GM19351 (cell line): Measurements from ENCODE around the gene PDIA3.
"Not testable (repeated sequence)": the region's sequence is repeated elsewhere in the genome, so short reads cannot be mapped to it uniquely, and the experiment has no call there.

ENCODE experiments used
- ATAC-seq: cut with Tn5 transposase; IDR thresholded peaks from one replicate; pipeline ENCODE4 v1.9.1; 2021; ENCODE audit warnings: mild to moderate bottlenecking, moderate library complexity; ENCODE audit not compliant: unreplicated experiment

The PDIA3 gene

GRCh38 chr15:43776101-43776717, 30.0 kb downstream of the PDIA3 start:
- ATAC-seq, result peak; percentile 58

- peak; percentile 32 for ATAC-seq
These were observed 30.6 kb downstream of the PDIA3 start, which contains the start of gene ELL3 for GRCh38 chr15:43776718-43777266. Gene ELL3, minus strand, starts transcription at chr15:43776966. Its CDS starts 65 bp downstream, at chr15:43776901.

- ATAC-seq, result peak; percentile 67
These were observed 31.2 kb downstream of the PDIA3 start for GRCh38 chr15:43777267-43777914.

- no peak for ATAC-seq
These were observed 32.8 kb downstream of the PDIA3 start for GRCh38 chr15:43779016-43779415.

- ATAC-seq, result no peak
These were observed 43.2 kb downstream of the PDIA3 start for GRCh38 chr15:43789409-43789808.

GRCh38 chr15:43791993-43792760, 45.9 kb downstream of the PDIA3 start, which contains the start of gene SERF2:
Gene SERF2, plus strand, starts transcription at chr15:43792320. Its CDS starts 57 bp downstream, at chr15:43792377.
- ATAC-seq, result peak; percentile 83

GRCh38 chr15:43792761-43793476, 46.7 kb downstream of the PDIA3 start:
- no peak for ATAC-seq

- no peak for ATAC-seq
These were observed 47.4 kb downstream of the PDIA3 start for GRCh38 chr15:43793647-43794046.

- ATAC-seq, result no peak
These were observed 48.2 kb downstream of the PDIA3 start for GRCh38 chr15:43794269-43795037.

- no peak for ATAC-seq
These were observed 49.0 kb downstream of the PDIA3 start for GRCh38 chr15:43795197-43795596.

GRCh38 chr15:43795997-43796396, 49.8 kb downstream of the PDIA3 start:
- no peak for ATAC-seq

- no peak for ATAC-seq
These were observed 50.3 kb downstream of the PDIA3 start for GRCh38 chr15:43796566-43796965.

- no peak for ATAC-seq
These were observed 53.1 kb downstream of the PDIA3 start for GRCh38 chr15:43799209-43799944.

- no peak for ATAC-seq
These were observed 53.7 kb downstream of the PDIA3 start, which contains the start of gene SERINC4 for GRCh38 chr15:43799945-43800285. Gene SERINC4, minus strand, starts transcription at chr15:43800220. Its CDS starts 234 bp downstream, at chr15:43799986.

- peak; percentile 90 for ATAC-seq
These were observed 54.3 kb downstream of the PDIA3 start, which contains the start of gene HYPK for GRCh38 chr15:43800286-43801141. Gene HYPK, plus strand, starts transcription at chr15:43800599. Its CDS starts 24 bp downstream, at chr15:43800623.

GRCh38 chr15:43802676-43803075, 56.4 kb downstream of the PDIA3 start:
- not testable (repeated sequence) for ATAC-seq

GRCh38 chr15:43808435-43808950, 62.3 kb downstream of the PDIA3 start:
- ATAC-seq, result no peak
